ENCODE data around the gene SAP30BP. TPM values are rescaled to one million over a fixed set of nuclear protein-coding genes. Genes with fewer than 3 reads are reported as not detected.

The SAP30BP gene
- total and polyA plus RNA-seq, 8 donors: 58.9 to 111 (median 101) TPM

DNA sequence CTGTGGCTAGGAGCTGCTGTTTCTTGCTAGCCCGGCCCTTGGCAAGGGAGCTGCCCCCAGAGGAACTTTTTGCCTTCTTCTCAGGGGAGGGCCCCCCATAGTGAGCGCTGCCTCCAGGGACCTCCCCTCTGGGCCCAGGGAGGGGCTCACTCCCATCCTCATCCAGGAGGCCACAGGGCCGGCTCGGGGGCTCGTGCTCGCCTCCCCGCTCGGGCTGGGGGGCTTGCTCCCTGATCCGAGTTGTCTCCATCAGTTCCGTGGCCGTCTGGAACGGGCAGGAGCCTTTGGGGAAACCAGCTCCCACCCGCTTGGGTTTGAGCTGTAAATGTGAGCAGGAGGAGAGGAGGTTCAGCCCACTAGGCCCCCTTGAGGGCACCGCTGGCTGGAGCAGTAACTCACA is 38.0 kb upstream of the SAP30BP start:
- intact Hi-C loops (cut with DNase I): no loop called here
- H3K4me1 ChIP-seq: peaks cover 11 to 17% of the 10 kb centered on the region in 2 donors
- H3K9me3 ChIP-seq: no peaks in the 10 kb centered on the region
- peaks cover 0 to 57% of the 10 kb centered on the region in 2 donors for H3K36me3 ChIP-seq
- H3K4me3 ChIP-seq: no peak overlapping the region
- H3K27ac ChIP-seq: no peak overlapping the region
- DNase-seq: no peak
- no peaks in the 10 kb centered on the region for H3K27me3 ChIP-seq
- TF ChIP-seq, protein P1, sequence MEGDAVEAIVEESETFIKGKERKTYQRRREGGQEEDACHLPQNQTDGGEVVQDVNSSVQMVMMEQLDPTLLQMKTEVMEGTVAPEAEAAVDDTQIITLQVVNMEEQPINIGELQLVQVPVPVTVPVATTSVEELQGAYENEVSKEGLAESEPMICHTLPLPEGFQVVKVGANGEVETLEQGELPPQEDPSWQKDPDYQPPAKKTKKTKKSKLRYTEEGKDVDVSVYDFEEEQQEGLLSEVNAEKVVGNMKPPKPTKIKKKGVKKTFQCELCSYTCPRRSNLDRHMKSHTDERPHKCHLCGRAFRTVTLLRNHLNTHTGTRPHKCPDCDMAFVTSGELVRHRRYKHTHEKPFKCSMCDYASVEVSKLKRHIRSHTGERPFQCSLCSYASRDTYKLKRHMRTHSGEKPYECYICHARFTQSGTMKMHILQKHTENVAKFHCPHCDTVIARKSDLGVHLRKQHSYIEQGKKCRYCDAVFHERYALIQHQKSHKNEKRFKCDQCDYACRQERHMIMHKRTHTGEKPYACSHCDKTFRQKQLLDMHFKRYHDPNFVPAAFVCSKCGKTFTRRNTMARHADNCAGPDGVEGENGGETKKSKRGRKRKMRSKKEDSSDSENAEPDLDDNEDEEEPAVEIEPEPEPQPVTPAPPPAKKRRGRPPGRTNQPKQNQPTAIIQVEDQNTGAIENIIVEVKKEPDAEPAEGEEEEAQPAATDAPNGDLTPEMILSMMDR (IDR thresholded peaks at IDR 0.05): no peak
- no peak for ATAC-seq

DNA sequence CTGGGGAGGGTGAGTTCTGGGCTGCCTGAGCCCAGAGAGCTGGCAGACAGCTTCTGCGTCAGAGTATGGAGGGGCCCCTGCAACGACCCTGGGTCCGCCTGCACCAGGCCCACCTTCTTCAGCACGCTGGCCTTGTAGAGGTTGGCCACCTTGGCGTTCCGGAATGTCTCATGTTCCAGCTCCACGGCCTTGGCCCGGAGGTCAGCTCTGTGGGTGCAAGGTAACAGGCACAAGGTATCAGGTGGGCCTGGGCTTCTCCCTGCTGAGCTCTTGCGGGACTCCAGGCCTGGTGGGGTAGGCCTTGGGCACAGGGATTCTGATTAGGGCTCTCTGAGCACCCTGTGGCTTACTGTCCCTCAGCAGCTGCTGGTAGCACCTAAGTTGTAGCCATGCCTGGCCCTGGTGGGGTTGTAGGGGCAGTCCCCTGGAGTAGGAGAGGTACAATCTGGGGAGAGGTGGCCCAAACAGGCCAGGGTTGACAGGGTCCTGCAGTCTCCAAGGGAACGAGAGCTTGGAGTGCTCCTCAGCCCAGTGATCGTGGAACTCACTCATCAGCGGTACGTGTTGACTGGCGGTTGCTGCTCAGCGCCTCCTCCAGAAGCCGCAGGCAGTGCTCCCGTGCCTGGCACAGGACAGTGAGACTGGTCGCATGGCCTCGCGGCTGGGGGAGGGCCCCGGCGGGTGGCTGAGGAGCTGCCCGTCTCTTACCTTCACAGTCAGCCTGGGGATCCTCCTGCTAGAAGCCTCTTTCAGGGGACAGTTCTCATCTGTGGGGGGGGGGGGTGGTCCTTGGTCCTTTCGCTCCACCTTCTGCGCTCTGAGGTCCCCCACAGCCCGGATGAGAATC is 36.8 kb upstream of the SAP30BP start:
- TF ChIP-seq, protein P1 (IDR thresholded peaks at IDR 0.05): no peak
- no peak for ATAC-seq
- intact Hi-C loops (cut with DNase I): loop anchor here in 1 of 2 donors (10.0 kb wide), 1 partner anchor 115 kb away; no protein-coding TSS in a partner anchor

DNA sequence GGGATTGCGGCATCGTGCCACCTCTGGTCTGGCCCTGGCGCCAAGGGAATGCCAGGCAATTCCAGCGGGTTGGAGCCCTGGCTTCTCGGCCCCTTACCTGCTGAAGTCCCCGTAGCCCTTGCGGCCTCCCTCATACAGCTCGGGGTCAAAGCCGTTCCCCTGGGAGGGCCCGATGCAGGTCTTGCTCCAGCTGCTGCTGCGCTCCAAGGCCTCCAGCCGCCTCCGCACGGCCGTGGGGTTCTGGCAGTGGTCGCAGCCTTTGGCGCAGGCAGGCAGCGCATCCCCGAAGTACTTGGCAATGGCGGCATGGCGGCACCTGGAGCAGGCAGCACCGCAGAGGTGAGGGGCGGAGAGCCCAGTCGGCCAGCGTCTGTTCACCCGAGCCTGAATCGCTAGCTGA is 35.8 kb upstream of the SAP30BP start:
- Histone ChIP-seq H3K4me1 (peaks cover 12 to 28% of the 10 kb centered on the region in 2 donors), H3K9me3 (no peaks in the 10 kb centered on the region), H3K27me3 (no peaks in the 10 kb centered on the region), H3K27ac (no peak overlapping the region), H3K36me3 (peaks cover 0 to 35% of the 10 kb centered on the region in 2 donors), H3K4me3 (no peak overlapping the region)
- intact Hi-C loops (cut with DNase I): loop anchor here in 1 of 2 donors (10.0 kb wide), 1 partner anchor 113 kb away; no protein-coding TSS in a partner anchor
- DNase-seq: peak in 1 of 4 donors; percentile 76
- TF ChIP-seq, protein P1 (IDR thresholded peaks at IDR 0.05): no peak
- ATAC-seq: no peak

More for the DNA sequence above, 36.8 kb upstream of the SAP30BP start:
- peaks cover 0 to 45% of the 10 kb centered on the region in 2 donors for H3K36me3 ChIP-seq
- H3K27ac ChIP-seq: no peak overlapping the region
- DNase-seq: no peak
- no peaks in the 10 kb centered on the region for H3K9me3 ChIP-seq
- H3K27me3 ChIP-seq: no peaks in the 10 kb centered on the region
- no peak overlapping the region for H3K4me3 ChIP-seq
- H3K4me1 ChIP-seq: peaks cover 12 to 22% of the 10 kb centered on the region in 2 donors

DNA sequence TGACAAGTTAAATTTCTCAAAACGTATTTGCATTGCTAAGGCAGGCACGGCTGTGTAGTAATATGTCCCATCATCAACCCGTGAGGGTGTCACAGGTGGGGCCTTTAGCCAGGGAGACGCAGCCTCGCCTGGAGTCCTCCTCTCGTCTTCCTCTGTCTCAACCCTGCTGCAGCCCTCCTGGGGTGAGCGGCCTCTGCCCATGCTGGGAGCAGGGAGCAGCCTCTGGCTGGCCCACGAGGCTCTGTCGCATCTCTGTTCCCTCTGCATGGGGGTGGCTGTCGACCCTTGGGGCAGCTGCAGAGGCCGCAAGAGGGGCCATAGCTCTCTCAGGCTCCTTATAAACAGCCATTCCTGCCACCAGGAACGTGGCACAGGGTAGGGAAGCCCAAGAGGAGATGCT is 34.7 kb upstream of the SAP30BP start:
- peak overlapping the region in 1 of 2 donors; percentile 63 for H3K27ac ChIP-seq
- no peaks in the 10 kb centered on the region for H3K27me3 ChIP-seq
- no peaks in the 10 kb centered on the region for H3K9me3 ChIP-seq
- ATAC-seq: no peak
- H3K36me3 ChIP-seq: peaks cover 0 to 24% of the 10 kb centered on the region in 2 donors
- TF ChIP-seq, protein P1 (IDR thresholded peaks at IDR 0.05): no peak
- H3K4me1 ChIP-seq: peaks cover 12 to 38% of the 10 kb centered on the region in 2 donors
- intact Hi-C loops (cut with DNase I): loop anchor here in 1 of 2 donors (10.0 kb wide), 1 partner anchor 112 kb away; no protein-coding TSS in a partner anchor
- DNase-seq: peak in 1 of 4 donors; percentile 61
- no peak overlapping the region for H3K4me3 ChIP-seq

DNA sequence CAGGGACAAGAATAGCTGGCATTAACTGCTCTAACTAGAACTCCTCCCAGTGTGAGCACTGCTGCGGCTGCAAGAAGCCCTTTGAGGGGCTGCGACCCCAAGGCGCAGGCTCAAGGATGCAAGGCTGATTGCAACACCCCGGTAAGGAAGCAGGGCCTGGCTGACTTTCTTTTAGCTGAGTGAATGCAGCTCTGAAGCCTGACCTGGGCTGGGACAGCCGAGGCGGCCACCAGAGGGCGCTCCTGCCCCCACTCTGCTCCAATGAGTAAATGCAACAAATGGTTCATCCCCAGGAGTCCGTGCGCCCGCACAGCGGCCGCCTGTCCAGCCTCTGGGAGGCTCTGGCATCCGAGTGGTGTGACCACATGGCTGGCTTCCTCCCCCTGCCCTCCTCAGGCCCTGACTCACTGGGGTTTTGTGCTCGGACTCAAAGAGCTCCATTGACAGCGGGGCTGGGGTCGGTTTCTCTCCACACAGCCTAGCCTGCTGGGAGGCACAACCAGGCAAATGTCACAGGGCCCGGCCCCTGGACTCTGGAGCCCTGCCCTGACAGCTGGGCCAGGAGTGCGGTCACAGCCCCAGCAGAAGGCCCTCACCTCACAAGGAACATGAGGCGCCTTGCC is 34.2 kb upstream of the SAP30BP start, which contains the start of gene SMIM5:
Gene SMIM5 (plus strand): TSS at position 572 of the 623 bp plus-strand sequence. CDS start 6,768 bp downstream, outside the sequence.
- peaks cover 12 to 41% of the 10 kb centered on the region in 2 donors for H3K4me1 ChIP-seq
- ATAC-seq (peak; percentile 88), DNase-seq (peak; percentile 72 to 98 (median 88))
- no peaks in the 10 kb centered on the region for H3K9me3 ChIP-seq
- TF ChIP-seq, protein P1 (IDR thresholded peaks at IDR 0.05): peak; percentile 97 to 99
- no peak within 1 kb of the TSS for H3K4me3 ChIP-seq
- no peaks in the 10 kb centered on the region for H3K27me3 ChIP-seq
- intact Hi-C loops (cut with DNase I): loop anchor here in 1 of 2 donors (10.0 kb wide), 1 partner anchor 112 kb away; no protein-coding TSS in a partner anchor
- peak within 1 kb of the TSS; percentile 63 to 76 for H3K27ac ChIP-seq
- H3K36me3 ChIP-seq: peaks cover 0 to 19% of the 10 kb centered on the region in 2 donors
